Suprapubic skin (tissue), 4 donors: Measurements from ENCODE around the gene UBE2O. TPM values are rescaled to one million over a fixed set of nuclear protein-coding genes. Genes with fewer than 3 reads are reported as not detected.

Source experiments
- DNase-seq, 2 donors: peaks; one replicate each; pipeline ENCODE4 v3.0.0-alpha.2; 2019; ENCODE audit warnings: low spot score in 2 of 2
- H3K27ac ChIP-seq: fragments of 200-600 bp; sonication (generic); one replicate; pipeline ENCODE4 v1.5.1; 2019
- H3K27me3 ChIP-seq: fragments of 200-600 bp; sonication (generic); one replicate; pipeline ENCODE4 v1.5.1; 2019
- H3K36me3 ChIP-seq: fragments of 200-600 bp; sonication (generic); one replicate; pipeline ENCODE4 v1.5.1; 2019
- H3K4me1 ChIP-seq: fragments of 200-600 bp; sonication (generic); one replicate; pipeline ENCODE4 v1.5.1; 2019
- H3K4me3 ChIP-seq: fragments of 200-600 bp; sonication (generic); one replicate; pipeline ENCODE4 v1.5.1; 2019; ENCODE audit warnings: mild to moderate bottlenecking
- H3K9me3 ChIP-seq: fragments of 200-600 bp; sonication (generic); one replicate; pipeline ENCODE4 v1.5.1; 2019
- EP300 ChIP-seq: sonication (generic); formaldehyde crosslinking; IDR thresholded peaks from one replicate; pipeline ENCODE4 v1.6.1; 2017; ENCODE audit warnings: antibody characterized with exemption
- POLR2A ChIP-seq, 2 donors: fragments of 450-650 bp; IDR thresholded peaks; one replicate each; pipeline ENCODE4 v1.6.1; 2017; ENCODE audit warnings: antibody characterized with exemption in 2 of 2, mild to moderate bottlenecking in 2 of 2, moderate library complexity in 2 of 2
- POLR2AphosphoS5 ChIP-seq, 3 donors: sonication (generic); formaldehyde crosslinking; IDR thresholded peaks; one replicate each; pipeline ENCODE4 v1.6.1; 2017; ENCODE audit warnings: antibody characterized with exemption in 3 of 3
- WGBS: methylation state at CpG from one replicate; pipeline ENCODE4 v1.1.5; 2018; 5-methylcytosine and 5-hydroxymethylcytosine counted together
- total RNA-seq, 4 donors: library from RNA; depleted of rRNA; stranded (reverse); fragments of >200 nt; gene quantifications; one replicate each; pipeline ENCODE4 v1.1.0, GENCODE V29; 2016
- TF ChIP-seq, protein P1 (sequence below), 2 donors: fragments of 200-600 bp in 1 of 2; fragments of 450-650 bp in 1 of 2; sonication (generic) in 1 of 2; IDR thresholded peaks; one replicate each; pipeline ENCODE4 v1.5.1; 2016 to 2019; ENCODE audit warnings: antibody characterized with exemption in 2 of 2, mild to moderate bottlenecking in 1 of 2, moderate library complexity in 1 of 2

UBE2O gene
- total RNA-seq, result 10 to 100 TPM; 31.3 to 42.0 (median 37.7) TPM

DNA sequence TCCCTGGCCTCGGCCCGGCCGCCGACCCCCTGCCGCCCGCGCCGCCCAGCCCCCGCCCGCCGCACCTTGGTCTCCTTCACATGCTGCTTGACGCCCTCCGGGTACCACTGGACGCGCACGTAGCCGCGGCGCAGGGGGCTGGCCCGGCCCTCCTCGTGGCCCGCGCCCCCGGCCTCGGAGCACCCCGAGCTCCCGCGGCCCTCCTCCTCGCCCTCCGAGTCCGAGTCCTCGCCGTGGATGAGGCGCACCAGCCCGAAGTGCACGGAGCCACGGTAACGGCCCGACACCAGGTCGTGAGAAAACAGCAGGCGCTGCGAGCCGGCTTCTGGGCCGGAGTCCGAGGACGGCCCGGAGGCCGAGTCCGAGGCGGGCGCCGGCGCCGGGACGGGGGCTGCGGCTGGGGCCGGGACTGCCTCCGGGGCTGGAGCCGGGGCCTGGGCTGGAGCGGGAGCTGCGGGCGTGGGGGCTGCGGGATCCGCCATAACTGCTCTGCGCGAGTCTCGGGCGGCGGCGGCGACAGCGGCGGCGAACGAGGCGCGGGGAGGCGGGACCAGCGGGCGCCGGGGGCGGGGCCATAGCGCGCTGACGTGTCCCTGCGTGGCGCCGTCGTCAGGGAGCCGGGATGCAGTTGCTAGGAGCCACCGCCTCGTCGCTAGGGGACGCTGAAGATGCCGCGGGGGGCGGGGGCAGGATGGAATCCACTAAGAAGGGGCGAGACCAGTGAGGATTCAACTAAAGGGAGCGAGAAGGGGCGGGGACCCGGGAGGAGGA, at the start of gene UBE2O:
Gene UBE2O, minus strand, starts transcription at position 493 of the 771 bp plus-strand sequence. Its CDS starts 11 bp downstream, at position 482.
- Histone ChIP-seq H3K36me3 (no peaks in the 10 kb centered on the region), H3K9me3 (no peaks in the 10 kb centered on the region), H3K4me1 (peaks cover 20% of the 10 kb centered on the region), H3K27me3 (no peaks in the 10 kb centered on the region), H3K27ac (peak within 1 kb of the TSS; percentile 70), H3K4me3 (peak within 1 kb of the TSS; percentile 98)
- under 1% methylated on average over 37 of the region's 101 CpGs for WGBS
- TF ChIP-seq, protein P1, sequence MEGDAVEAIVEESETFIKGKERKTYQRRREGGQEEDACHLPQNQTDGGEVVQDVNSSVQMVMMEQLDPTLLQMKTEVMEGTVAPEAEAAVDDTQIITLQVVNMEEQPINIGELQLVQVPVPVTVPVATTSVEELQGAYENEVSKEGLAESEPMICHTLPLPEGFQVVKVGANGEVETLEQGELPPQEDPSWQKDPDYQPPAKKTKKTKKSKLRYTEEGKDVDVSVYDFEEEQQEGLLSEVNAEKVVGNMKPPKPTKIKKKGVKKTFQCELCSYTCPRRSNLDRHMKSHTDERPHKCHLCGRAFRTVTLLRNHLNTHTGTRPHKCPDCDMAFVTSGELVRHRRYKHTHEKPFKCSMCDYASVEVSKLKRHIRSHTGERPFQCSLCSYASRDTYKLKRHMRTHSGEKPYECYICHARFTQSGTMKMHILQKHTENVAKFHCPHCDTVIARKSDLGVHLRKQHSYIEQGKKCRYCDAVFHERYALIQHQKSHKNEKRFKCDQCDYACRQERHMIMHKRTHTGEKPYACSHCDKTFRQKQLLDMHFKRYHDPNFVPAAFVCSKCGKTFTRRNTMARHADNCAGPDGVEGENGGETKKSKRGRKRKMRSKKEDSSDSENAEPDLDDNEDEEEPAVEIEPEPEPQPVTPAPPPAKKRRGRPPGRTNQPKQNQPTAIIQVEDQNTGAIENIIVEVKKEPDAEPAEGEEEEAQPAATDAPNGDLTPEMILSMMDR (IDR thresholded peaks at IDR 0.05), result peak in 1 of 2 donors; percentile 30
- TF ChIP-seq POLR2A (IDR thresholded peaks at IDR 0.05) (no peak), POLR2AphosphoS5 (IDR thresholded peaks at IDR 0.05) (no peak)
- DNase-seq, result peak; percentile 92

DNA sequence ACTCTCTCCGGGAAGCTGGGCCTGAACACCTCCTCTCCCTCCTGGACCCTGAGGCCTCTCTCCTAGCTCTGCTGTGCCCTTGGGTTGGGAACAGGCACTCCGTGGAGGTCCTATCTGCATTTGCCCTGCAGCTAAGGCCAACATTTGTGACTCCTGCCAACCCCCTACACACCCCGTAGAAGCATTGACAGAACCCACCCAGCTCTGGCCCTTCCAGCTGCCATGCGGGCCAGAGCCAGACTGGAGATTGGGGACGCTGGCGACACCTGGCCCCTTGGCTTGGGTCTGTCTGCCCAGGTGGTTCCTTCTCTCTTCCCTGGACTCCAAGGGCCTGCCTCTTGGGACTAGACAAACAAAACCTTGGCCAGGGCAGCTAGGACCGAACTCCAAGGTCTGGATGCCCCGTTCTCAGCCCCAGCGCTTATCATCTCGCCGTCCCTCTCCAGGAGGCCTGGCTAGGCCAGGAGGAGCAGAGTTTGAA, 48.9 kb upstream of the UBE2O start:
- Histone ChIP-seq H3K27ac (peak overlapping the region; percentile 4), H3K27me3 (no peaks in the 10 kb centered on the region), H3K4me3 (peak overlapping the region; percentile 69), H3K4me1 (peaks cover 54% of the 10 kb centered on the region), H3K9me3 (no peaks in the 10 kb centered on the region), H3K36me3 (no peaks in the 10 kb centered on the region)
- TF ChIP-seq POLR2AphosphoS5 (IDR thresholded peaks at IDR 0.05) (no peak), EP300 (no peak), POLR2A (IDR thresholded peaks at IDR 0.05) (no peak)
- TF ChIP-seq, protein P1 (IDR thresholded peaks at IDR 0.05), result no peak
- no peak for DNase-seq
- 82% methylated on average over 11 of the region's 11 CpGs for WGBS

DNA sequence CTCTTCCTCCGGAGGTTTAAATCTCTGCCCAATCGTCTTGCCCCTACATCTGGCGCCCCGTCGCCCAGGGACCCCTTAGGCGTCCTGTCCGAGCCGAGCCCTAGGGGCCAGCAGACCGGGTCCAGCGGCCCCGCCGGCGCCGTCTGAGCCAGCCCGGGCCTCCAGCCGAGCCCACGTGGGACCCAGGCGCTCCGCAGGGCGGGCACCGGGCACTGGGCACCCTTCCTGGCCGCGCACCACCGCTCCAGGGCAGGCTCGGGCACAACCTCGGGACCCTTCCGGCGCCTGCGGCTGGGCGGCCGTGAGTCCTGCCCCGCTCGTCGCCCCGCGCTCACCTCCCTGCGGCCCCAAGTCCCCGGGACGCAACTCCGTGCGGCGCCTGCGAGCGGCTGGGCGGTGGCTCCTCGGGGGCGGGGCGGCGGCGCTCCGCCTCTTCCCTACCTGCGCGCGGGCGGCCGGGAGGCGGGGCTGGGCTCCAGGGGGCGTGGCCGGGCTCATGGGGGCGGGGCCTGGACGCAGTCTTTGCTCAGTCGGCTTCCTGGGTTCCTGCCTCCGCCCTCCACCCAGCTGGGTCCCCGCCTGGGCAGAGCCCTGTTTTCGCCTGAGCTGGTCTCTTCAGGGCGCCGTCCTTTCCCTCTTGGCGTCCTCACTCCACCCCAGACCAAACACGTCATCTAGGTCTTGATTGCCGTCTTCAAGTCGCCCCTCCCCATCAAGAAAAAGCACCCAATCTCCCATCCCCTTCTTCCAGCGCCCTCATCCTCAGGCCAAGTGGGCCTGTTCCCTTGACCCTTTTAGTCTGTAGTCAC, 48.3 kb upstream of the UBE2O start, which contains the start of gene RHBDF2:
Gene RHBDF2, minus strand, starts transcription at position 406 of the 809 bp plus-strand sequence. CDS start 19,899 bp downstream, outside the sequence.
- peak; percentile 91 to 92 for DNase-seq

DNA sequence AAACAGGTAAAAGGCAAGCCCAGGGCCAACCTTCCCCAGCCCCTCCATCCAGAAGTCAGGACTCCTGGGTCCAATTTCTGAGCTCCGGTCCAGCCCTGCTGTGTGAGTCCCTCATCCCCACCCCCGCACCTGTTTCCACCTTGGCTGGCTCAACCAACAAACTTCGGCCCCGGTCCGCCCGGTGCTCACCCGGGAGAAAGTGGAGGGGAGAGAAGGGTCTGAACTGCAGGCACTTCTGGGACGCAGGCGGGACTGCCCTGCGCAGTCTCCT, 47.7 kb upstream of the UBE2O start:
- 17% methylated on average over 7 of the region's 10 CpGs for WGBS
- H3K4me3 ChIP-seq, result peak overlapping the region; percentile 69
- H3K27ac ChIP-seq, result peak overlapping the region; percentile 85
- DNase-seq, result no peak
- no peaks in the 10 kb centered on the region for H3K9me3 ChIP-seq
- TF ChIP-seq, protein P1 (IDR thresholded peaks at IDR 0.05), result no peak
- no peak for TF ChIP-seq POLR2A (IDR thresholded peaks at IDR 0.05)
- no peak for TF ChIP-seq POLR2AphosphoS5 (IDR thresholded peaks at IDR 0.05)
- TF ChIP-seq EP300, result no peak
- H3K4me1 ChIP-seq, result peaks cover 50% of the 10 kb centered on the region
- no peaks in the 10 kb centered on the region for H3K36me3 ChIP-seq
- H3K27me3 ChIP-seq, result no peaks in the 10 kb centered on the region

More for the DNA sequence above, 48.3 kb upstream of the UBE2O start, which contains the start of gene RHBDF2:
- peaks cover 50% of the 10 kb centered on the region for H3K4me1 ChIP-seq
- WGBS, result 4% methylated on average over 21 of the region's 72 CpGs
- peak within 1 kb of the TSS; percentile 69 for H3K4me3 ChIP-seq
- H3K36me3 ChIP-seq, result no peaks in the 10 kb centered on the region
- H3K27ac ChIP-seq, result peak within 1 kb of the TSS; percentile 85
- H3K9me3 ChIP-seq, result no peaks in the 10 kb centered on the region
- no peaks in the 10 kb centered on the region for H3K27me3 ChIP-seq
- TF ChIP-seq POLR2AphosphoS5 (IDR thresholded peaks at IDR 0.05), result no peak
- TF ChIP-seq EP300, result no peak
- peak; percentile 46 to 65 for TF ChIP-seq POLR2A (IDR thresholded peaks at IDR 0.05)
- TF ChIP-seq, protein P1 (IDR thresholded peaks at IDR 0.05), result no peak
